H1 (cell line): ENCODE measurements around the gene DLX5. TPM values are rescaled to one million over a fixed set of nuclear protein-coding genes. Genes with fewer than 3 reads are reported as not detected.

Source experiments
- CHD7 ChIP-seq: fragments of 300-600 bp; sonication (generic); IDR thresholded peaks from 2 replicates; pipeline ENCODE4 v1.7.1; 2012; ENCODE audit warnings: low read length, moderate library complexity, mild to moderate bottlenecking, inconsistent platforms; ENCODE audit not compliant: insufficient replicate concordance
- EZH2 ChIP-seq: fragments of 200-600 bp; sonication (generic); IDR thresholded peaks from 2 replicates; pipeline ENCODE4 v1.7.1; 2012; ENCODE audit warnings: low read depth, mild to moderate bottlenecking, moderate library complexity, low read length, inconsistent platforms; ENCODE audit not compliant: severe bottlenecking
- POLR2A ChIP-seq, 2 experiments: IDR thresholded peaks; 1 replicate in 1 of 2; 2 replicates in 1 of 2; pipeline ENCODE4 v1.6.1; 2011; ENCODE audit warnings: low read depth in 2 of 2, low read length in 2 of 2, mild to moderate bottlenecking in 2 of 2; ENCODE audit errors: control extremely low read depth in 1 of 2
- RBBP5 ChIP-seq: IDR thresholded peaks from 2 replicates; pipeline ENCODE4 v1.7.1; 2012; ENCODE audit warnings: low read depth, mild to moderate bottlenecking, inconsistent platforms, low read length, moderate library complexity, borderline replicate concordance
- RNF2 ChIP-seq: fragments of 200-900, 300-1000 bp; sonication (generic); IDR thresholded peaks from 2 replicates; pipeline ENCODE4 v1.7.1; 2016; ENCODE audit warnings: borderline replicate concordance, low read depth, mild to moderate bottlenecking, antibody characterized with exemption, low read length; ENCODE audit not compliant: poor library complexity, severe bottlenecking; ENCODE audit errors: missing control alignments
- SUZ12 ChIP-seq: fragments of 200-600 bp; sonication (generic); IDR thresholded peaks from 2 replicates; pipeline ENCODE4 v1.6.1; 2012; ENCODE audit warnings: mild to moderate bottlenecking, inconsistent platforms, low read length, moderate library complexity, mixed read lengths
- polyA plus RNA-seq, 7 experiments: library from polyadenylated mRNA; depleted of rRNA in 3 of 7; stranded (reverse) in 5 of 7; unstranded in 2 of 7; fragments of >200 nt in 5 of 7; fragments of 200-250 nt in 2 of 7; gene quantifications; 1 replicate in 5 of 7; 2 replicates in 1 of 7; 4 replicates in 1 of 7; pipeline versions ENCODE4 v1.2.1 to v1.2.3, GENCODE V29; 2011 to 2013; ENCODE audit warnings: missing spikeins in 2 of 7, mixed read lengths in 2 of 7
- total RNA-seq: library from RNA; stranded (reverse); fragmentation: NEBNext Ultra II Directional; extraction: Animal tissue kit (Norgen Biotek cat#: 25700); gene quantifications from 2 replicates; pipeline ENCODE4 v1.2.1, GENCODE V29; 2021

The DLX5 gene
- total and polyA plus RNA-seq, 2 of the 8 experiments (the other 6 are each of a cell fraction or from before 2014, with no cell fraction given): not detected

GRCh38 chr7:97025983-97026714, 1.5 kb upstream of the DLX5 start (continued):
- TF ChIP-seq CHD7 (no peak), RNF2 (peak; percentile 90), EZH2 (peak; percentile 99), POLR2A (IDR thresholded peaks at IDR 0.05; ENCODE audit: control extremely low read depth in 1 of 2, low read depth in 2 of 2, low read length in 2 of 2) (no peak), SUZ12 (peak; percentile 99), RBBP5 (0 out of 2 replicates have a peak, but pooled peaks have one; percentile 38)
